ENCODE data around the gene VTCN1. TPM values are rescaled to one million over a fixed set of nuclear protein-coding genes. Genes with fewer than 3 reads are reported as not detected.
"Not testable (repeated sequence)": the region's sequence is repeated elsewhere in the genome, so short reads cannot be mapped to it uniquely, and the experiment has no call there.

VTCN1 gene
- total RNA-seq, 2 donors from 2014 or later: not detected

DNA sequence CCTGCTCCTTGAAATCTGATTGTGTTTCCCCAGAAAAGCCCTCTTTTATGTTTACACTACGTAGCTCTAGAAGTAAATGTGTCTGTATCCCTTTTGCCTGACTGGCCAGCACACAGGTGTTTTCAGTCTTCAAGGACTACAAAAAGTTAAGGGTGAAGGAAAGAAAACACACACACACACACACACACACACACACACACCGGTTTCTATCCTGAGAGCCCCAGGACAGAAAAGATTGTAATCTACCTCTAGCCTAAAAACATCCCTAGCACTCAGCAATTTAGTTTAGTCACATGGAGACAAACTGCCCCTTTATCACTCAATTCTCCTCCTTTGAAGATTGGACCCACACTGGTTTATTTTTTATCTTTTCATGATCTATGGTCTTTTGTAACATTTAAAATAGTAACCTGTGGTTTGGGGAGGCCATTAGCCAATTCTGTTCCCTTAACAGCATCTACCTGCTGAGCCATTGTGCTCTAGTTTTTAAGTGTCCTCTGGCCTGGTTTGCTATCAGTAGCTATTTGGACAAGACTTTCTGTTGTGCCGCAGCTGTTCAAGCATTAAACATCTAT, 73.4 kb downstream of the VTCN1 start:
- intact Hi-C loops (cut with DNase I): loop anchor here in 1 of 2 donors (10.0 kb wide), 1 partner anchor 1653 kb away; no protein-coding TSS in a partner anchor
- no peak for DNase-seq (ENCODE audit: low spot score)

DNA sequence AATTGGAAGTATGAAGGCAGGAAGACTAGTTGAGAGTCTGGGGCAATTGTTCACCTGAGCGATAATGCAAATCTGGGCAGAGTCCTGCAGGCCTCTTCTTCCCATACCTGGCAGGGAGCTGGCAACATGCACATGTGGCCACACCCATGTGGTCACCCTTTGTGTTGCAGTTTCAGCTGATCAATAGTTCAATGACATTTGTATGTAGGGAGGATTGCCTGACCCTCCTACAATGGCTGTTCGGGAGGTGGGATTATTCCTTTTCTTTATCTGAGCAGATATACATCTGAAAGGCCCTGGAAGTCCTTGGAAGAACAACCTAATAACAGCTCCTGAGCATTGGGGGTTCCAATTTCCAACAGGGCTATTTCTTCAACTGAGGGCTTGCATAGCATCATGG, 74.0 kb downstream of the VTCN1 start:
- DNase-seq (ENCODE audit: low spot score): no peak
- intact Hi-C loops (cut with DNase I): loop anchor here in 1 of 2 donors (10.0 kb wide), 1 partner anchor 1652 kb away; no protein-coding TSS in a partner anchor

DNA sequence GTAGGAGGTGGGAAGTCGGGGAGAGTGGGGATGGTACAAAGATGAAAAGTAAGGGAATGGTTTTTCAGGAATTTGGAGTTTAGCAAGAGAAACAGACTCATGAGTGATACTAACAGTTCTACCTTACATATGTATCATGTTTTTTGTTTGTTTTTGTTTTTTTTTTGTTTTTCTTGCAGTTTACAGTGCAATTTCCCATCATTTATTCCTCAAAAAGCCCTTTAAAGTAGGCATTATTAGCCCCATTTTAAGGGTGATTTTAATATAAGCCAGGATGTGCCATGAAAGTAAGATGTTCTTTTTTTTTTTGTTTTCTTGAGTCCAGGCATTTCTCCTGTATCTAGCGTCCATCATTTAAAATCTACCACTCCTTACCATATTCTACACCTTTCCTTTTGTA, 75.4 kb downstream of the VTCN1 start:
- no peak for DNase-seq (ENCODE audit: low spot score)
- intact Hi-C loops (cut with DNase I): loop anchor here in 1 of 2 donors (10.0 kb wide), 1 partner anchor 1651 kb away; no protein-coding TSS in a partner anchor

DNA sequence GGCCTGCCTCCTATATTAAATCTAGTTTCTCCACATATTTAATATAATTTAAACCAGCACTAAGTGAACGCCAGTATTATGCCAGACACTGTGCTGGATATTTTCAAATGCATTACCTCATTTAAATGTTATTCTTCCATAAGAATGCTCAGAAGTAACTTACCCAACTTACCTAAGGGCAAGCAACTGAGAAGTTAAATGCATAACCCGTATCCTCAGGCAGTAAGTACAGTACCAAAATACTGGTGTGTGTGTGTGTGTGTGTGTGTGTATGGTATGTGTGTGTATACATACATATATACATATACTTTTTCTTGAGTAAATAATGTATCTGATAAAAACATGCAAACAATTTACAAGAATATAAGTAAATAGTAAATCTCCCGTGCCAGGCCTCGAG, 80.2 kb downstream of the VTCN1 start:
- no peak for DNase-seq (ENCODE audit: low spot score)
- intact Hi-C loops (cut with DNase I): loop anchor here in 1 of 2 donors (10.0 kb wide), 1 partner anchor 1646 kb away; no protein-coding TSS in a partner anchor

DNA sequence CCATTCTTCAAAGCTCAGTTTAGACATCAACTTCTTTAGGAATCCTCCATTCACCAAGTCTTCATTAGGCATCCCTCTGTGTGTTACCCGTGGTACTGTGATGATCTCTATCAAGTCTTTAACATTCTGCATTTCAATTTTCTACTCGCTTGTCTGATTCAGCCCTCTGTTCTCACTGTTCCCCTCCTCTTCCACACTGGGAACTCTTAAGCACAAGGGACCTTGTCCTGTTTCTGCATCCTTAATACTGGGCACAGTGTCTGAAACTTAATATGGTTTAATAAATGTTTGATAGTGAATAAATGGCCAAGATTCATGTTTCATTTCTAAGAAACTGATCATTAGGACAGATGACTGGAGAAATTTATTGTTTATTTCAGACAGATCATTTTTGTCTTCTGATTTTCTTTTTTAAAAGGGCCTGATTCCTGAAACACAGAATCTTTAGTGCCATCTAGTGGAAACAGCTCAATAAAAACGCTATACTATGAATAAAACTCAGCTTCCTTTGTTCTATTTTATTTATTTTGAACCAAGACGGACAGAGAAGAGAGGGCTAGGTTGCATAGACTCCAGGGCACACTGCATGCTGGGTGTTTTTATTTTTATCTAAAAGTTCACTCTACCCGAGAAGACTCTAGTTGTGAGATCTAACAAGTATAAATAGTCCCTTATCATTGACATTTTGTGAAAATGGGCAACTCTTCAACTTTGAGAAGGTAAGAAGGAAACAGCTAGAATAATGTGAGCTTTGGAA, 82.2 kb downstream of the VTCN1 start:
- DNase-seq (ENCODE audit: low spot score): no peak
- intact Hi-C loops (cut with DNase I): loop anchor here in 1 of 2 donors (5.0 kb wide), 1 partner anchor 61 kb away; no protein-coding TSS in a partner anchor

DNA sequence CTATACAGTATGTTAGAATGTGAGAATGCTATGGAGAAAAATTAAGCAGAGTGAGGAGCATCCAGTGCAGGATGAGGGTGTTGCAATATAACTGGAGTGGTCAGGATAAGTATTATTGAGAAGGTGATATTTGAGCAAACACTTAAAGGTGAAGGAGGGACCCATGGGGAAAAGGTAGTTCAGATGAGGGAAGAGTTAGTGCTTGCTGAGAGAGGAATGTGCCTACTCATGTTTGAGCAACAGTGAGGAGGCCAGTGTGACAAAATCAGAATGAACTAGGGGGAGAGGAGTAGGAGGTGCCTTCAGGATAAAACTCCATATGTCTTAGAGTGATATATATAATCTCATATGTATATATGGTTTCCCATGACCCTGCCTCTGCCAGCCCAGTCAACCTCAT, 82.9 kb downstream of the VTCN1 start:
- intact Hi-C loops (cut with DNase I): loop anchor here in 1 of 2 donors (5.0 kb wide), 1 partner anchor 60 kb away; no protein-coding TSS in a partner anchor
- DNase-seq (ENCODE audit: low spot score): no peak

DNA sequence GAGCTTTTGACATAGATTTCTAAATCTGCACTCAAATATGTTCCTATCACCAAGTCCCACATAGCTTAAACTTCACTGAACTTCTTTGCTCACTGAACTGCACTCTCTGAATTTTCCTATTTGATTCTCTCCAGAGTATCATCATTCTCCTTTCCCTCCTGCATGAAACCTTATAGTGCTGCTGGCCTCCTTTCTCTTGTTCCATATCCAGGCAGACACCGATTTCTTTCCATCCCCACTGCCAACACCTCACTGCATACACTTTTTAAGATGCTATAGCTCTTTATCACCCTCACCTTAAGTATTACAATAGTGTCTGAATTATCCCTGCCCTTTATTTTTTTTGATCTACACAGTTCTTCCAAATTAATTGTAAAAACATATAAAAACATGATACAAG, 86.1 kb downstream of the VTCN1 start:
- no peak for DNase-seq (ENCODE audit: low spot score)
- intact Hi-C loops (cut with DNase I): loop anchor here in 1 of 2 donors (5.0 kb wide), 1 partner anchor 57 kb away; no protein-coding TSS in a partner anchor

DNA sequence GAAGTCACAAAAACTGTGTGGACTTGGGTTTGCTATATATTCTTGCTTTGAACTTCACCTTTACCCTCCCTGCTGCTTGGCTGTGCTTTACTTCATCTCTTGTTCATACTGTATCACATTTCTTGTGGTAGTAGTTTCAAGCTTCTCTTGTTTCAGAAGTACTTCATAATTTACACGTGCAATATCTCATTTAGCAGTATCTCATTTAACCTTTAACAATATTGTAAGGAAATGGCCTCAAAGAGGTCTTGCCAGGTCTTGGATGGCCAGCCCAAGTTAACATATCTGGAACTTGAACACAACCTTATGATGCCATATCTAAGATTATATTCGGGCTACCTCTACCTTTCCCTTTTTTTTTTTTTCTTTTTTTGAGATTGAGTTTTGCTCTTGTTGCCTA, 87.5 kb downstream of the VTCN1 start:
- intact Hi-C loops (cut with DNase I): no loop called here
- DNase-seq (ENCODE audit: low spot score): no peak

DNA sequence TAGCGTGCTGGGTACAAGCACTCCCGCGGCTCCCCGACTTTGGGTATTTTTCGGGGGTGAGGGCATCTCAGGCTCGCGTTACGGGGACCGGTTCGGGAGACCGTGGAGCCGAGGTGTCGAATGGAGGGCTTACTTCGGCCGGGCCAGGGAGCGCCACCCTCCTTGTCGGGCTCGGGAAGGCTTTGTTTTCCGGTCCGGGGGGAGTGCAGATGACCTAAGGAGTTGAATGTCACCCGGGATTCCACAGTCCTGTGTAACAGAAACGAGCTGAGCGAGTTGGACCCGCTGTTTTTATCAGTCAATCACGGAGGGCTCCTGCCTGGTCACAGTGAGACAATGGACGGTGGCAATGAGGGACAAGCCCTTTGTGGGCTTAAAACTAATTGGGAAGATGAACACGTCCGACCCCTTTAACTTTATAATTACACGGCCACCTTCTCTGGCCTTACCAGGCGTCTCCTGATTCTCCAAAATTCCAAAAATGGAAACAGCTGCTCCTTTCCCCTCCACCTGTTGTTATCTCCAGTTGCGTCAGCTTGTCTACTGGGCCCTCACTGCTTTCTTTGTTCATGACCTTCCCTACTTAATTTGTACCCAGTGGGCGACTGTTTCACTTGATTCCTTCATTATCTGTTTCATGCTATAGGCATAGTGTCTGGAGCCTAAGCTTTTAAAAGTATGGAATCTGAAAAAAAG, 88.2 kb downstream of the VTCN1 start:
- intact Hi-C loops (cut with DNase I): no loop called here
- DNase-seq (ENCODE audit: low spot score): no peak

DNA sequence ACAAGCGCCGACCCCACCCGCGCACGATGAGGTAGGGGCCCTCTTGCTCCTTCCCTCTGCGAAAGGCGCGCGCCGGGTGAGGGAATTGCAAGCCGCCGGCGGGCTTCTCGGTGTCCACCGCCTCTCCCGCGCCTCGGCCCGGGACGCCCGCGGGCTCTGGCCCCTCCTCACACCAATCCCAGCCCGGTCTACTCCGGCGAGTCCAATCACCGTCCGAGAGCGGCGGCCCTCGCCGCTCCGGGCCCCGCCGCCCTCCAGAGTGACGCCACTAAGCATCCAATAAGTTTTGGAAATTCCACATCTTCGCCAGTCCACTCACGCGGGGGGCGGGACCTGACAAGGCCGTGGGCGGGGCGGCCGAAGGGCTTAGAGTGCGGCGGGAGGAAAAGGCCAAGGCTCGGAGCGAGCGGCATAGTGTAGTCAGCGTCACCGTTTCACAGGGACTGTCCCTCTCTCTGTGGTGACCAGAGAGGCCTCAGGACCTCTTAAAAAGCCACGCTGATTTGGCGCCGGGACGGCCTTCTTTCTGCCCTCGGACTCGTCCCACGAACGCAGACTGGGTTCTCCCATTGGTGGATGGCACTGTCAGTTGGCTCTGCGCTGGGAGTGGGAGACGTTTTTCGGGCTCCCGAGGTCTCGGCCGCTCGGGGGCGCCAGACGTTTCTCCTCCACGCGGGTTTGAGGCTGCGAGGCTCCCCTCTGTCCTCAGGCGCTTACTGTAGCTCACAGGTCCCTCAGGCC, 89.0 kb downstream of the VTCN1 start, which contains the start of gene TRIM45:
TSS of gene TRIM45 (minus strand) at position 161 of the 741 bp plus-strand sequence. CDS start 548 bp downstream, outside the sequence.
- intact Hi-C loops (cut with DNase I): no loop called here

DNA sequence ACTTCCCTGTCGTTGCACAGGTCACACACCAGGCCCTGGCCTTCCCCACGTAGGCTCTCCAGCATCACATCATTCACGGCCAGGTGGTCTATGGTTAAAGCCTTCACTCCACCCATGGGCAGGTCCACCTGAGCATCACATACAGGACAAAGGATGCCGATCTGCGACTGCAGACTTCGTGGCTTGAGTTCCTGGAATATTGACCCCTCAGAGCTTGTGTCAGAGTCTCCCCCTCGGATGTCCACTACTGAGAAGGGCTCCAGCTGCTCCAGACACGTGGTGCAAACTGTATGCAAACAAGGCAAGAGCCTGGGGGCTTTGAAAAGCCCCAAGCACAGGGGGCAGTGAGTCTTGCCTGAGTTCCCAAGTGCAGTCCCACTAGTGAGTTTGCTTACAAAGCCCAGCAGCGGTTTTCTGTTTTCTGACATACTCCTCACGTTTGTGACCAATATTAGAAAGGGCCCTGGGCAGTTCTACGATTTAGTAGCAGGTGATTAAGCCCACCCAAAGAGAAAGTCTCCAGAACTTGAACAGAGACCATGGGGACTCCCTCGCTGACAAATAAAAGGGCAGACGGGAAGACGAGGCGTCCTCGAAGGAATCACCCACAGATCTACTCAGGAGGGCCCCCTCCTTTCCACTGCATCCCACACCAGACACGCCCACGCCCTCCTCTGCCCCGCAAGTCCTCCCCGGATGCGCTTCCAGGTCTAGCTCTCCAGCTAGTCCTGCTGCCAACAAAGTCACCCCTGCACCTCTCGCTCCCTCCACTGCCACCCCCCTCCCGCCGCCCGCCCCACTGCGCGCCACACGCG, 89.7 kb downstream of the VTCN1 start:
- intact Hi-C loops (cut with DNase I): no loop called here
- DNase-seq (ENCODE audit: low spot score): no peak

More for the DNA sequence above, 89.0 kb downstream of the VTCN1 start, which contains the start of gene TRIM45:
- peak; percentile 99 for DNase-seq (ENCODE audit: low spot score)

DNA sequence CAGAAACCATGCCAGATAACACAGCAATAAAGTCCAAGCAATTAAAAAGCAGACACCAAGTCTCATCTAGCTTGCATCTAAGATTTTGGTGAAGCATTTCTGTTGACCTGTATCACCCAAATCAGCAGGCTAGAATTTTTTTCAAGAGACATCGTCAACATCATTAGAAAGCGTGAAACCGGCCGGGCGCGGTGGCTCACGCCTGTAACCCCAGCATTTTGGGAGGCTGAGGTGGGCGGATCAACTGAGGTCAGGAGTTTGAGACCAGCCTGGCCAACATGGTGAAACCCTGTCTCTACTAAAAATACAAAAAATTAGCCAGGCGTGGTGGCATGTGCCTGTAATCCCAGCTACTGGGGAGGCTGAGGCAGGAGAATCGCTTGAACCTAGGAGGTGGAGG, 91.6 kb downstream of the VTCN1 start:
- not testable (repeated sequence) for DNase-seq (ENCODE audit: low spot score)
- intact Hi-C loops (cut with DNase I): loop anchor here in 1 of 2 donors (5.0 kb wide), 1 partner anchor 487 kb away; no protein-coding TSS in a partner anchor

DNA sequence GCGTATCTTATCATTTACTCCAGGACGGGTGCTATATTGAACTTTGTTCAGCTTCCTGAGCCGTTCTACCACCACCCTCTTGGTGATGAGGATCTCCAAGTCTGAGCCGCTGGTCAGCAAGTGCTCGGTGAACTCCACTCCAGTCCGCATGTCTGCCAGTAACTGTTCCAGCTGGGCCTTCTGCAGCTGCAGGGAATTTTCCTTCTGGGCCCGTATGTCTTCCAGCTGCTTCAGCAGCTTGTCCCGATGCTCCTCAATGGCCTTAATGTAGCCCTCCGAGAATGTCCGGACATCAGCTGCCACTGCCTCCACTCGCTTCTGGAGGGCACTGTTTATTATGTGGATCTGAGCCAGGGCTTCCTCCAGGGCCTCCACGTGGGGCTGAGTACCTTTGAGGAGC, 92.6 kb downstream of the VTCN1 start:
- intact Hi-C loops (cut with DNase I): loop anchor here in 1 of 2 donors (5.0 kb wide), 1 partner anchor 486 kb away; no protein-coding TSS in a partner anchor
- no peak for DNase-seq (ENCODE audit: low spot score)

DNA sequence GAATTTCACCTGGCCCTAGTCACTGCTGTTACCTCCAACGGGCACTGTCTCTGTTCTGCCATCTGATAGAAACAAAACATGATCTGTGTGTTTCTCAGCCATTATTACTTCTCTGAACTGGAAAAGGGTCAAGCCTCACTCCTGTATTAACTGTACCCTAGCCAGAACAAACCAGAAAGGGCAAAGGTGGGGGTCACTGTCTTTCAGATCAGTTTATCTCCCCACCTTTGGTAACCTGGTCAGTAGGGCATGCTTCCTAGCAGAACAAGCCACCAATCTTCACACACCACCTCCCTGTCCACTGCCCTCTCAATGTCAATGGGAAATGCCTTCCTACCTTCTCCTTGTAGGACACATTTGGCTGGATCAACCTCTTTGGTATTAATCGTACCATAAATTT, 93.0 kb downstream of the VTCN1 start:
- DNase-seq (ENCODE audit: low spot score): no peak
- intact Hi-C loops (cut with DNase I): loop anchor here in 1 of 2 donors (5.0 kb wide), 1 partner anchor 485 kb away; no protein-coding TSS in a partner anchor

DNA sequence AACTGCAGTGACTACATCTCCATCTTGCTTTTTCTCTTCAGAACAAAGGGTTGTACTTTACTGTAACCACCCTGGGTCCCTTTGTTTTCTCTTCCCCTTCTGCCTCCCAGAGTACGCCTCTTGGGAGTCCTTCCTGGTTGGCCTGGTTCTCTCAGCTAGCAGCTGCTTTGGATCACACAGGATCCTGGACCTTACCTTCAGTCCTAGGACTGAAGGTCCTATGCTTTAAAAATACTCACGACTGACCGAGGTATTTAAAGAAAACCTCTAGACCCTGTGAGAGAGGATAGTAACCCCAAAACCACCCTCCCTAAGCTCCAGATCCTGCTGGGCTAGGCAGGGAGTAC, 94.0 kb downstream of the VTCN1 start:
- no peak for DNase-seq (ENCODE audit: low spot score)
- intact Hi-C loops (cut with DNase I): loop anchor here in 1 of 2 donors (5.0 kb wide), 1 partner anchor 484 kb away; no protein-coding TSS in a partner anchor

DNA sequence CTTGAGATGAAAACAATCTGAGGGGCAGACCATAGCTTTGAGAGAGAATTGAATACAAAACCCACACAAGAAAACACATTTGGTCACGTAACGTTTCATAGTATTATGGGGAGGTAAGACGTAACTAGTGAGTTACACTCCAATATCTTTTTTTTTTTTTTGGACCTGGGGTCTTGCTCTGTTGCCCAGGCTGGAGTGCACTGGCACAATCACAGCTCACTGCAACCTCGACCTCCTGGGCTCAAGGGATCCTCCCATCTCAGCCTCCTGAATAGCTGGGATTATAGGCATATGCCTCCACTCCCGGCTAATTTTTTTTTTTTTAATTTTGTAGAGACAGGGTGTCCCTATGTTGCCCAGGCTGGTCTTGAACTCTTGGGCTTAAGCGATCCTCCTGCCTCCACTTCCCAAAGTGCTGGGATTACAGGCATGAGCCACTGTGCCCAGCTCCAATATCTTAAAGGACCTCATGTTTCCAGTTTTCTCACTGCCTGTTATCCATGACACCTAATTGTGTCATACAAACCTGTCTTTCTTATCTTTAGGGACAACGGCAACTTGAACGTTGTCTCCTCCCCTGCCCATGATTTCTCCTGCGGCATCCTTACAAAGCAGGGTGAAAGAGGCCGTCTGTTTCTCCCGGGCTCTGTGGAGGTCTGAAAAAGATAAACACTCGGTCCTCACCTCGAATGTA, 94.5 kb downstream of the VTCN1 start:
- no peak for DNase-seq (ENCODE audit: low spot score)
- intact Hi-C loops (cut with DNase I): loop anchor here in 1 of 2 donors (5.0 kb wide), 1 partner anchor 484 kb away; no protein-coding TSS in a partner anchor

DNA sequence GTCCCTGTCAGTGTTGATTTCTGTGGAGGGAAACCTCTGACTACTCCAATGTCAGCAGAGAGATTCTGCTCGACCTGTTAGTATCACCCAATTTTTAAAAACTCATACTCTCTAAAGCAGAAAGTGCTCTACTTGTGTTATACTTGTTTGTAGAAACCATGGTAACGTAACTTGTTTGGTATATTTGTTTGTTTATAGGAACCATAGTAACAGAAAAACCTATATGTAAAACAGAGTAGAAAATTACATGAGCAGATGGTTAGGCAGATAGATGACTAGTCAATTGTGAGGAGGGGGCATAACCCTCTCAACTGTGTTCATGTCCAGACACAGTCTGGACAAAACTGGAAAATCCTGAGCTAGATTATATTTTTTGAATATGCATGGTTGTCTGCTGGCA, 95.8 kb downstream of the VTCN1 start:
- DNase-seq (ENCODE audit: low spot score): no peak
- intact Hi-C loops (cut with DNase I): loop anchor here in 1 of 2 donors (5.0 kb wide), 1 partner anchor 483 kb away; no protein-coding TSS in a partner anchor

All from posterior vena cava (tissue), 2 donors.